NCI-H2227 (cell line): ENCODE measurements around the gene KRT33A.

Source experiments
- DNase-seq: peaks from one replicate; lab custom pipeline; 2025; ENCODE audit not compliant: unreplicated experiment; lab: John Stamatoyannopoulos, UW

KRT33A gene

DNA sequence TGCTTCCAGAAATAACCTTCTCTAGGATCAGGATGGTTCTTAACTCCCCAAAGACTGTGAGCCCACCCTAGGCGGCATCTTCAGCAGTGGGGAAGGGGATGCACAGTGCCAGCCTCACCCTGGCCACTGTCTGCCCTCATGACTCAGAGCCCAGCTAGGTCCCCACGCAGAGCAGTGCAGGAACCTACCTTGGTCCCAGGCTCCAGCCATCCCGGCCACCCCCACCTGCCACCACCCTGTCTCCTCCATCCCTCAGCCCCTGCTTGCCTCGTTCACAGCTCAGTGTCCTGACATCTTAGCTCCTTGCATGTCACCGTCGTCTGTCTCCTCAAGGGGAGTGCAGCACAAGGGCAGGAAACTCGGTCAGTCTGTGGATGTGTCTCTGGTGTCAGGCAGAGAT lies 19.0 kb downstream of the KRT33A start:
- no peak for DNase-seq

DNA sequence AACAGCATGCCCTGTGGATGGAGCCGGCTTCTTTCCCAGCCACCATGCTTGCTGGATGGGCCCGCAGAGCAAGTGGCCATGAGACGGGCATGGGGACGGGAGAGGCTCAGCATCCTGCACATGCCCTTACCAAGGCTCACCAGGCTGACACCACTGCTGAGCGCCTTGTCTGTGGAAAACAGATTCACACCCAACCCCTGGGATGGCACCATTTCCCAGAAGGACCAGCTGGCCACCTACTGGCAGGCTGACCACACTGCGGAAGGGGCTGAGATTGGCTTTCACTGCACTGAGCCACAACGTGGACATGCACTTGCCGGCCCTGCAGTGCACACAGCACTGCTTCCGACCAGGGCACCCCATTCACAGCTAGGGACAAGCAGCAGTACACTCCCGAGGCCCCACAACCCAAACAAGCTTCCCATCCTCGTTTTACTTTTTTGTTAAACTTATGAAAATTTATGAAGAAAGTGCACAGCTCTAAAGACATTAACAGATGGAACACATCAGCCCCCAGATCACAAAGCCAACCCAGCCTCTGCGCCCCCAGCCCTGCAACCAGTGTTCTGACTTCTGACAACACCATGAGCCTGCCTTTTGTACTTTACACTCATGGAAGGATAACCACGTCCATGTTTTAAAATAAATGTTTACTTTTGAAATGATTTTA lies 21.2 kb downstream of the KRT33A start:
- peak; percentile 40 for DNase-seq

DNA sequence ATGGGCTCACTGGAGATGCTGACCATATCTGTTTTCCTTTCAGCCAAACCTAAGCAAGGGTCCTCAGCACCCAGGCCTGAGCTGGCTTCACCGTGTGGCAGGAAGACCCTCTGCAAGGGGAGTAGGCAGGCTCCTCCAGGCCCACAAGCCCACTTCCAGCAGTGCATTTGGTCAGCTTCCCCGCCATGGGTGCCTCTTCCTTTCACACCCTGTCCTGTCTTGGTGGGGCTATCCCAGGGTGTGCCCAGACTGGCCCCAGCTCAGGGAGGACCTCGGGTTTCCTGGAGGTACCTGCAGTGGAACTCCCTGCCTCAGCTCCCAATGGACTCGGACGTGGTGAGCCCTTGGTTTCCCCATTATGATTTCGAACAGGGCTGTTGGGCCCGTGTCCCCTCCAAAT lies 22.4 kb downstream of the KRT33A start:
- DNase-seq = no peak

DNA sequence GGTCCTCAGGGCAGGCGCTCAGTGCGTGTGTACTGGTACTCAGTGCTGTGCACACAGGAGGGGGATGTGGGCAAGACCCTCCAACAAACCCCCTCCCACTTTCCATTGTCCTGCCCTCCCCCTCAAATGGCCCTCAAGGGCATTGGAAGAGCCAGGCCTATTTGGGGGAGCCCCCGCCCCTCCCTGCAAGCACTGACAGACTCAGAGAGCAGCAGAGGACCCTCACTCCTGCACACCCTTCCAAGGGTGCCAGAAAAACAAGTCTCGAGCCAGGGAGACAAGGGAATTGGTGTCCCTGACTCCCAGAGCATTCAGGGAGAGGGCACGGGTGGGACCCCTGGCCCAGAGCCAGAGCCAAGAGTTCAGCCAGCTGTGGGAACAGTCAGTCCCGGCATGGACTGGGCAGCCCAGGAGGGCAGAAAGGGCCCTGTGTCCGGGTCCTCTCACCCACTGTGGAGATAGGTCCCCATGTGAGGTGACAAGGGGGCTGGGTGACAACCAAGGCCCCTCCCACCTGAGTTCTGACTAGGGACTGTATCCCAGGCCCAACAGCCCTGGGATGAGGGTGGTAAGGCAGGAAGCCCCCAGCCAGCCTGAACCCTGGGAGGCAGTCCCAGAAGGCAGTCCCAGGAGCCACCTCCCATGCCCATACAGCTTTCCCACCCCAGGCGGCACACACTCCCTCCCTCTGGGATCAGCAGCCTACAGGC lies 23.1 kb downstream of the KRT33A start:
- no peak for DNase-seq

DNA sequence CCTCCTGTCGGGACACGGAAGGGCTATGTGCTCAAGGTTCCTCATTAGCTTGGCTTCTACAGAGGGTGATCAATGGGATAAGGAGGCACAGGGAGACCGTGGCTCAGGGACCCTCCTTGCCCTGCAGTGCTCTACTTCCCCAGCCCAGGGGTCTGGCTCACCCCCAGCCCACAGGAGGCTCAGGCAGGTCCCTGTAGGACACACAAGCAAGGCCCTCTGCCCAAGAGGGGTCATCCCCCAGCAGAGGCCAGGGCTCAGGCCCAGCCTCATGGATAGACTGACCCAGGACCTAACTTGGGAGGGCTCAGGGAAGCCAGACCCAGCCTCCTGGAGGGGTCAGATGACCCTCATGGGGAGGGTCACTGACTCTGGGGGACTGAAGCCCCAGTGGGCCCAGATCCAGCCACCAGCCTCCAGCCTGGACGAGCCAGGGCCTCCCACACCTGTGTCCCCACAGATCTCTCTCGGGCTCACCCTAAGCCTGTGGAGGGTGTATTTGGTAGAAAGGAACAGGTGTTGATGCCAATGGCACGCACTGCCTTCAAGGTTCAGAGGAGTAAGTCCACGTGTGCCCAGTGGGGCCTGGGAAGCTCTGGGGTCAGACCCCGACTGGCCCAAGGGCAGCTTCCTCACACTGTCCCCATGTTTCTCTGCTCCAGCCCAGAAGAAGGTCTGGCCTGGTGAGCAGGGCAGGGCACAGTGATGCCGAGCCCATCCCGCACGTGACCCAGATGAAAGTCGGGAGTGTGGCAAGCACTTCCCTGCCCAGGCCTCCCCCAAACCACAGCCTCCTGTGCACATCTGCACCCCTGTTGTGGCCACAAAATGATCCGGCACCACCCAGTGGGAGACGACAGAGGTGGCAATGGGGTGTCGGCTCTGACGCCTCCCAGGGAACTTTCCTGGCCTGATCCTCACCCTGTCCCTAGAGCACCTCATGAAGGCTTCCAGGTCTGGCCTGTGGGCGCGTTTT lies 24.2 kb downstream of the KRT33A start:
- no peak for DNase-seq

DNA sequence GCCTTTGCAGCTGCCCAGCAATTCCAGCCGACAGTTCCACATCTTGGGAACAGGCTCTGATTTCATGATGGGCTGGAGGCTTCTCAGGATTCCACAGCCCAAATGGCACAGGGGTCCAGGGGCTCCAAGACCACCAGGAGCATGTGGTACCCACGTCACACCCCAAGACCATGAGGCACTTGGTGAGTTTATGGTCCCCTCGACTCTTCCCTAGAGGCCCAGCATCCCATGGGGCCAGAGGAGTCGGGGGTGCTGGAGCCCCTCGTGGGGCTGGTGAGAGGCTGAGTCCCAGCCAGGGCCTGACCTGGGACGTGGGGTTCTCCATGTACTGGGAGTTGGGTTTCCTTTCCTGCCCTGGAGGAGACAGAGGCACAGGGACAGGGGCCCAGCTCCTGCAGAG lies 25.0 kb downstream of the KRT33A start:
- no peak for DNase-seq

DNA sequence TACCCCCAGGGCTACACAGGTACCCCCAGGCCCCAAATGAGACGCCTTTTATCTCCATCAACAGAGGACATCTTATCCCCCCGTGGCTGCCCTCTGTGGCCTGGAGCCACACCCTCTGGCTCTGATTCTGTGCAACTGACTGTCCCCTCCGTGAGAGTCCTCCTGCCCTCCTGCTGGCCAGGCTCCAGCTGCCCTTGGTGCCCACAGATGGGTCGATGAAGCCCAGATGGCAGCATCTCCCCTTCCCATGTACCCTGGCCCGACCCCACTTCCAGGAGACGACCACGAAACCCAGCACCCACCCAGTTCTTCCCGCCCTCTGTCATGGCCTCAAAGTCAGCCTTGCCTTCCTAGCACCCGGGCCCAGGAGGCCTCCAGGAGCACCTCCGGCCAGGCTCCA lies 25.5 kb downstream of the KRT33A start:
- no peak for DNase-seq

DNA sequence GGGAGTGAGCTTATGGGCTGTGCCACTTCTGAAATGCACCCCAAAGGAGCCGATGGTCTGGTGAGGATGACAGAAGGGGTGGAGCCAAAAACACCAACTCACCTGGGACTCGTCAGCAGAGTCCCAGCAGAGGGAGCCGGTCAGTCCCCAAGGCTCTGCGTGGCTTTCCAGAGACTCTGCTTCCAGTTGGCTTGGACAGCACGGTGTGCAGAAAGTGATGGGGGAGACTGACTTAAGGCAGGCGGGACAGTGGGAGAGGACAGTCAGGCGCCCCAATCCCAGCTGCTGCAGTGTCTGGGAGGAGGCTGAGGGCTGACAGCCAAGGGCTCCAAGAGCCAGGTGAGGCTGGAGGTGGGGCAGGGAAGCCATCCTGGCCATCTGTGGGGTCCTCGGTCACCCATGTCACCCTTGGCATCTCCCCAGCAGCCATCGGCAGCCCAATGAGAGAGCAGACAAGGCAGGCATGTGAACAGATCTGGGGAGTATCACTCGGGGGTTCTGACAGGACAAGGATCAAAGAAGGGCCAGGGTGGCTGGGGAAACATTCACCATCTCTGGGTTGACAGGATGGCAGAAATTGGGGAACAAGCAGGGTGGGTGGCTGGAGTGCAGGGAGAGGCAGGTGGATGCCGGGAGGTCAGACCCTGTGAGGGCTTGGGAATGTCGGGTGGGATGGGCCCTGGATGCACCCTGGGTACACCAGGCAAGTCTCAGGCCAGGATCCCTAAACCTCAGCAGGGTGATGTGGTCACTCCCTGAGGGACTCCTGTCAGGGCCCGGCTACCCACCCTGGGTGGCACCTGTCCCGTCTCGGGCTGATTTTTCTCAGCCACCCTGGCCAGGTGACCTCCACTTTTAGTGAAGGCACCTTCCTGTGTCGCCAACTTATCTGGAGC lies 26.2 kb downstream of the KRT33A start:
- peak; percentile 9 for DNase-seq

DNA sequence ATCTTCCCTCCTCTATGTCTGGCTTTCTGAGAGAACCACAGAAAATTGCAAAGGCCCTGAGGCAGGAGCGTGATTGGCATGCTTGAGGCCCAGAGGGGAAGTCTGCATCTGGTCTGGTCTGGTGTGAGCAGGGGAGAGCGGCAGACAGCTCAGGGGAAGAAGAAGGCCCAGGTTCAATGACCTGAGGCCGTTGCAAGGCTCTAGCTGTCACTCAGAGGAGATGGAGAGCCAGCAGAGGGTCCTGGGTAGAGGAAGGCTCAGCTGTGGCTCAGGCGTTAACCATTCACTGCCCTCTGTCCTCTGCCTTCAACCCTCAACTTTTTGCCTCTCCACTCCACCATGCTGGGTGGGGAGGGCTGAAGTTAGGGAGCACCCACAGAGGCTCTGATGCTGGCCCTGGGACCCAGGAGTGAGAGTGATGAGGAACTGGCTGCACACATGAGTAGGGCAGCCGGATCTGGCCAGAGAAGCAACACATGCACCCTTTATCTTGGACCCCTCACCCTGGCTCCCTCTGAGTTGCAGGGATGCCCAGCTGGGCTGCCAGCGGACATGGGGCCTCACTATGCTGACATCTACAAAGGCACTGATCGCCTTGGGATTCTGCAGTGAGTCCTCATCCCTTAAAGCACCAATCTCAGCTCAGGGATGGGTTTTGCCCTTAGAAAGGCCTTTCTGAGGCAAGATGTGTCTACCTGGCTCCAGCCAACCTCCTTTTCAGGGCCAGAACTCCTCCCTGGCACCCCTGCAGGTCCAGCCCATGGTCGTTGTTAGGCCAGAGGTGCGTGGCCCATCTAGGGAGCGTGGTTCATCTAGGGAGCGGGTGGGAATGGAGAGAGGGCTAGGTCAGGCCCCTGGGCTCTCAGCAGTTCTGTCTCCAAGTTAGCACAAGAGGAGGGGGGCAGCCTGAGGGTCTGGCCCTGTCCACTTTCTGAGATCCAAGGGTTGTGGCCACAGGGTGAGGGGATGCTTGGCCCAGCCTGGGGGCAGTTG lies 27.4 kb downstream of the KRT33A start:
- no peak for DNase-seq

DNA sequence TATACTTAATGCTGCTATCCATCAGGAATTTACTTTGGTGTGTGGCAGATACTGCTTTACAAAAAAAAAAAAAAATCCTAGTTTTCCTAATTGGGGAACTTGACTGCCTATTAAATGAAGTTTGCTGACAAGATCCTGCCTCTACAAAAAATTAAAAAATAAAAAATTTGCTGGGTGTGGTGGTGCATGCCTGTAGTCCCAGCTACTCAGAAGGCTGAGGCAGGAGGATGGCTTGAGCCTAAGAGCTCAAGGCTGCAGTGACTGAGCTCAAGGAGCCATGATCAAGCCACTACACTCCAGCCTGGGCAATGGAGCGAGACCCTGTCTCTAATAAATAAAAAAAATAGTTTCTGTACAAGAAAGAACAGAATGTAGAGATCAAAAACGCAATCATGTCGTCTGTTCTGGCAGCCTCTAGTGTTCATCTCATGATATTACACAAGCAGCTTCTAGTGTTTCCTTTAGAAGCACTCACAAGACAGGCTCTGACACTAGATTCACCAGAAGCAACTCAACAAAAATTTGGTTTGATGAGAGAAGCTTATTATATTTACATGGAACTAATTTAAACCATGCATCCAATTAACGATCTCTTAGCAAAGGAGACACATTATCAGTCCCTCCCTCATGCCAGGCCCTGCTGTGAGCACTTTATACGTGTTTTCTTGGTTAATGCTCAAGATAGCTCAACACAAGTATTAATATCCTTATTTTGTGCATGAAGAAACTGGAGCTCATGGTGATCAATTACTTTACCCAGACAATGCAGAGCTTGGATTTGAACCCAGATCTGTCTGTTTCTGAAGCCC lies 28.3 kb downstream of the KRT33A start:
- DNase-seq = peak; percentile 53

DNA sequence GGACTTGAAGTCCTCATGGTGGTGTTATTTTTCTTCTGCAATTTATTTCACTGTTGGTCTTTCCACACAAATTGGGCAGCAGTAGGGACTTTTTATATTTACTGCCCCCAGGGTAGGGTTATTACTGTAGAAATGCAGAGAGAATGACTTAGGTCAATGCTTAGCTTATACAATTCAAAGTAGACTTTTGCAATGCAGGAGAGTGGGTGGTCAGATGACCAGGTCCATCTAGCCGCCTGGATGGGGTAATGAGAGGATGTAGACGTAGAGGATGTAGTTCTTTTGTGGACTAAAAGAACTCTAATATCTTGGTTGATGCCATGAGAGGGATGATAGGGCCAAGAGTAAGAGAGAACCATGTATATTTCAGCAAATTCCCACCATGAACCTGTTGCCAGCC lies 32.4 kb downstream of the KRT33A start:
- no peak for DNase-seq

DNA sequence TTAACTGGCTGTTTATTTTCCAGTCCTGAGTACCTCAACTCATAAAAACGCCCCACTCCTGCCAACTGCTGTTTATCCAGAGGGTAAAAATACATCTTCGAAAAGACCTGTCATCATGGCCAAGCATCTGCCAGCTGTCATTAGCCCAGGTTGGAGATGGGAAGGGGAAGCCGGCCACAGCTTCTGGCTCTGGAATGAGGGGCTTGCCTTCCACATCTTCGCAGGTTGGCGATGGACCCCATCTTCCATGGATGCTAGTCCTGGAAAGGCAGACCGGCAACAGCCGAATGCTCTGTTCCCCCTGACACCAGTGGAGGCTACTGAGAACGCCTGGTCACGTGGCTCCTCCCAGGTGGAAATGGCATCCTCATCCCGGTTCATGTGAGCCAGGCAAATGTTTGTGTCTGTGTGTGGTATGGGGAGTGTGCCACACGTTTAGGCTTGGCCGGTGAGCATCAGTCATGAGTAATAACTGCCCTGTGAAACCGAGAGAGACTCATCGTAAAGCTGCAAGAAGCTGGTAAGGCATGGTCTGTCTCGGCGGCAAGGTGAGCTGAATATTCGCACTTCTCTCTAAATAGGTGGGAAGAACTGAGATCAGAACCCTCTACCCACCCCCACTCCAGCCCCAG lies 34.7 kb downstream of the KRT33A start:
- DNase-seq = peak; percentile 20

DNA sequence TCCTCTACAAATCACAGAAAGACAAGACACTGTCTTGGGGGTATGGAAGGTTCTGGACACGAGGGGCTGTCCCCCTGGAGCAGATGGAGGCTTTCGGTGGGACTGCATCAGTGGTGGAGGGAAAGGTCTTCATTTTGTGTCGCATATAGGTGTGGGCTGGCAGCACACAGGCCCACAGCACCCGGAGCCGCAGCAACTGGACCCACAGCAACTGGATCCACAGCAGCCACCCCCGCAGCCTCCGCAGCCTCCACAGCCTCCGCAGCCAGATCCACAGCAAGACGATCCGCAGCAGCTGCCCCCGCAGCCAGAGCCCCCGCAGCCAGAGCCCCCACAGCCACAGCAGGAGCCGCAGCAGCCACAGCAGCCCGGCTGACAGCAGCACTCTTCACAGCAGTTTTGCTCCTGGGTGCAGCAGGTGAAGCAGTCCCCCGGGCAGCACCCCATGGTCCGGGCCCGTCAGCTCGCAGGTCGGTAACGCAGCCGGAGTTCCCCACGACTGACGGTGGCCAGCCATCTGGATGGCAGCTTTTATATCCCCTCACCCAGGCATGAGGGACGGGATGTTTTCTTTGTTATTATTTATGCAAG lies 35.3 kb downstream of the KRT33A start, which contains the start of gene KRTAP17-1:
Gene KRTAP17-1, minus strand, starts transcription at position 507 of the 591 bp plus-strand sequence. Its CDS starts 60 bp downstream, at position 447.
- no peak for DNase-seq

DNA sequence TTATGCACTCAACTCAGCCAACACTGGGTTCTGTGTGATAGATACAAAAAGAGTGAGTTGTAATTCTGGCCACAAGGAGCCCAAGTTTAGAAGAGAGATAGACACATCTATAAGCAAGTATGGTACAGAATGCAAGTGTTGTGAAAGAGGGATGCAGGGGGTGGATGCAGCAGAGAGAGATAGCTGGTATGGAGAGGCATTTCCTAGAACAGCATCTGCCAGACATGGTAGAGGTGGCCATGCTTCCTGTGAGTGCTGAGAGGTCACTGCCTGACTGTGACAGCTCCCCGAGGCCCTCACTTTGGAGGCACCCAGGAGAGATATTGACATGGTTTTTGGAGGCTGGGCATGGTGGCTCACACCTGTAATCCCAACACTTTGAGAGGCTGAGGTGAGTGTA lies 39.5 kb downstream of the KRT33A start:
- no peak for DNase-seq

DNA sequence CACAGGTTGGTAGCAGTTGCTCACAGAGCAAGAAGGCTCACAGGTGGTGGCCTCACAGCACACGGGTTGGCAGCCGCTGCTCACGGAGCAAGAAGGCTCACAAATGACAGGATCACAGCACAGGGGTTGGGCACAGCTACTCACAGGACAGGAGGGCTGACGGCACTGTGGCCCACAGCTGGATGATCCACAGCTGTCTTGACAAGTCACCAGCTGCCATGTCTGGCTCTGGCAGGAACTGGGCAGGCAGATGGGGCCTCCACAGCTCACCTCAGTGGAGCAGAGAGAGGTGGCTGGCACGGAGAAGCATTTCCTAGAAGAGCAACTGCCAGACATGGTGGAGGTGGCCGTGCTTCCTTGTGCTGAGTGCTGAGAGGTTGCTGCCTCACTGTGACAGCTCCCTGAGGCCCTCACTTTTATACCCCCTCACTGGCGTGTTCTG lies 41.7 kb downstream of the KRT33A start, which contains the start of gene KRTAP16-1:
Gene KRTAP16-1, minus strand, starts transcription at position 392 of the 442 bp plus-strand sequence. Its CDS starts 56 bp downstream, at position 336.
- no peak for DNase-seq

DNA sequence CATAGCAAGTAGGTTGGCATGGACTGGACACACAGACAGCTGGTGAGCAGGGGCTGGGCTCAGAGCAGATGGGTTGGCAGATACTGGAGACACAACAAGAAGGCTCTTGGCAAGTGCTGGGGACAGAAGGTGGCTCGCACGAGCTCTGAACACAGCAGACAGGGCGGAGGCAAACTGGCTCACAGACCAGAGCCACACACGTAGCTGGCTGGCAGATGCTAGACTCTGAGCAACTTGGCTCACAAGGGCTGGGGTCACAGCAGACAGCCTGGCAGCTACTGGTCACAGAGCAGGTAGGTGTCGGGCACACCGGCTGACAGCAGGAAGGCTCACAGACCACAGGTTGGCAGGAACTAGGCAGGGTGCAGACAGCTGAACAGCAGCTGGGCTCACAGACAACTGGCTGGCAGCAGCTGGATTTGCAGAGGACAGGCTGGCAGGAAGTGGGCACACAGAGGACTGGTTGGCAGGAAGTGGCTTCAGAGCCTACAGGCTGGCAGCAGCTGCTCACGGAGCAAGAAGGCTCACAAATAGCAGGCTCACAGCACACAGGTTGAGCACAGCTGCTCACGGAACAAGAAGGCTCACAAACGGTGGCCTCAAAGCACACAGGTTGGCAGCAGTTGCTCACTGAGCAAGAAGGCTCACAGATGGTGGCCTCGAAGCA lies 42.2 kb downstream of the KRT33A start:
- no peak for DNase-seq

DNA sequence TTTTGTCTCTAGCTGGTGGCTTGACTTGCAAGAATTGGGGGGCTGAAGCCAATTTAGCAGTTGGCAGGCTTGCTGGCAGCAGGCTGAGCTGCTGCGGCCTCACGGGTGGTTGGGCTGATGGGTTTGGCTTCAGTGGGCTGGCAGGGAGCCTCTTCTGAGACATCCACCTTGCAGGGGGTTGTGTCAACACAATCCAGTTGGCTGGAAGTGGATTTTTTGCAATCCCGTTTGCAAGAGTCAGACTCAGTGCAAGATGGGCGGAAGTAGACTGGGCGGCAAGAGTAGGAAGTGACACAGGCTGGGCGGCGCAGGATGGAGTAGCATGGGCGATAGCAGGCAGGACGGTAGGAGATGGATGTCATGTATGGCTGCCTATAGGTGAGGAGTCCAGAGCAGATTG lies 43.0 kb downstream of the KRT33A start:
- DNase-seq = no peak
